Measurements from ENCODE around the gene ABHD16B. TPM values are rescaled to one million over a fixed set of nuclear protein-coding genes. Genes with fewer than 3 reads are reported as not detected.
A peak's percentile ranks its signal among the peaks of the same experiment; 100 is the strongest.

The ABHD16B gene
- total and polyA plus RNA-seq, 2 of the 13 experiments (the other 11 are each of a cell fraction or from before 2014, with no cell fraction given) = not detected

- TF ChIP-seq, protein P1, sequence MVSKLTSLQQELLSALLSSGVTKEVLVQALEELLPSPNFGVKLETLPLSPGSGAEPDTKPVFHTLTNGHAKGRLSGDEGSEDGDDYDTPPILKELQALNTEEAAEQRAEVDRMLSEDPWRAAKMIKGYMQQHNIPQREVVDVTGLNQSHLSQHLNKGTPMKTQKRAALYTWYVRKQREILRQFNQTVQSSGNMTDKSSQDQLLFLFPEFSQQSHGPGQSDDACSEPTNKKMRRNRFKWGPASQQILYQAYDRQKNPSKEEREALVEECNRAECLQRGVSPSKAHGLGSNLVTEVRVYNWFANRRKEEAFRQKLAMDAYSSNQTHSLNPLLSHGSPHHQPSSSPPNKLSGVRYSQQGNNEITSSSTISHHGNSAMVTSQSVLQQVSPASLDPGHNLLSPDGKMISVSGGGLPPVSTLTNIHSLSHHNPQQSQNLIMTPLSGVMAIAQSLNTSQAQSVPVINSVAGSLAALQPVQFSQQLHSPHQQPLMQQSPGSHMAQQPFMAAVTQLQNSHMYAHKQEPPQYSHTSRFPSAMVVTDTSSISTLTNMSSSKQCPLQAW (CRISPR knock-in tag; IDR thresholded peaks at IDR 0.05) = no peak
- TF ChIP-seq, protein P2, sequence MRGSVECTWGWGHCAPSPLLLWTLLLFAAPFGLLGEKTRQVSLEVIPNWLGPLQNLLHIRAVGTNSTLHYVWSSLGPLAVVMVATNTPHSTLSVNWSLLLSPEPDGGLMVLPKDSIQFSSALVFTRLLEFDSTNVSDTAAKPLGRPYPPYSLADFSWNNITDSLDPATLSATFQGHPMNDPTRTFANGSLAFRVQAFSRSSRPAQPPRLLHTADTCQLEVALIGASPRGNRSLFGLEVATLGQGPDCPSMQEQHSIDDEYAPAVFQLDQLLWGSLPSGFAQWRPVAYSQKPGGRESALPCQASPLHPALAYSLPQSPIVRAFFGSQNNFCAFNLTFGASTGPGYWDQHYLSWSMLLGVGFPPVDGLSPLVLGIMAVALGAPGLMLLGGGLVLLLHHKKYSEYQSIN (CRISPR knock-in tag; IDR thresholded peaks at IDR 0.05; ENCODE audit: borderline replicate concordance) = no peak
- TF ChIP-seq ZNF83 (CRISPR knock-in tag; IDR thresholded peaks at IDR 0.05; ENCODE audit: borderline replicate concordance) (no peak), TGIF2 (CRISPR knock-in tag; IDR thresholded peaks at IDR 0.05) (peak; percentile 93), NFKB2 (CRISPR knock-in tag; IDR thresholded peaks at IDR 0.05; ENCODE audit: borderline replicate concordance) (no peak; the same call in 1 of the 2 replicates), ZNF460 (CRISPR knock-in tag; IDR thresholded peaks at IDR 0.05; ENCODE audit: borderline replicate concordance) (peak; percentile 76; the same call in 1 of the 2 replicates), FOXP4 (CRISPR knock-in tag; IDR thresholded peaks at IDR 0.05) (peak; percentile 71), ASH2L (IDR thresholded peaks at IDR 0.05; ENCODE audit: insufficient read length, low read depth, low read length) (peak; percentile 32), NR0B2 (CRISPR knock-in tag; IDR thresholded peaks at IDR 0.05) (peak; percentile 74; the same call in 1 of the 2 replicates), ZNF367 (CRISPR knock-in tag; IDR thresholded peaks at IDR 0.05; ENCODE audit: borderline replicate concordance) (no peak), ZNF441 (CRISPR knock-in tag; IDR thresholded peaks at IDR 0.05; ENCODE audit: borderline replicate concordance) (no peak), ZBTB7B (CRISPR knock-in tag; IDR thresholded peaks at IDR 0.05) (peak; percentile 76), PHB2 (IDR thresholded peaks at IDR 0.05; ENCODE audit: partially characterized antibody) (no peak), JUNB (CRISPR knock-in tag; IDR thresholded peaks at IDR 0.05; ENCODE audit: borderline replicate concordance) (no peak), ATM (IDR thresholded peaks at IDR 0.05; ENCODE audit: borderline replicate concordance) (no peak), ZFP37 (CRISPR knock-in tag; IDR thresholded peaks at IDR 0.05; ENCODE audit: borderline replicate concordance) (no peak)
- TF ChIP-seq, protein P3, sequence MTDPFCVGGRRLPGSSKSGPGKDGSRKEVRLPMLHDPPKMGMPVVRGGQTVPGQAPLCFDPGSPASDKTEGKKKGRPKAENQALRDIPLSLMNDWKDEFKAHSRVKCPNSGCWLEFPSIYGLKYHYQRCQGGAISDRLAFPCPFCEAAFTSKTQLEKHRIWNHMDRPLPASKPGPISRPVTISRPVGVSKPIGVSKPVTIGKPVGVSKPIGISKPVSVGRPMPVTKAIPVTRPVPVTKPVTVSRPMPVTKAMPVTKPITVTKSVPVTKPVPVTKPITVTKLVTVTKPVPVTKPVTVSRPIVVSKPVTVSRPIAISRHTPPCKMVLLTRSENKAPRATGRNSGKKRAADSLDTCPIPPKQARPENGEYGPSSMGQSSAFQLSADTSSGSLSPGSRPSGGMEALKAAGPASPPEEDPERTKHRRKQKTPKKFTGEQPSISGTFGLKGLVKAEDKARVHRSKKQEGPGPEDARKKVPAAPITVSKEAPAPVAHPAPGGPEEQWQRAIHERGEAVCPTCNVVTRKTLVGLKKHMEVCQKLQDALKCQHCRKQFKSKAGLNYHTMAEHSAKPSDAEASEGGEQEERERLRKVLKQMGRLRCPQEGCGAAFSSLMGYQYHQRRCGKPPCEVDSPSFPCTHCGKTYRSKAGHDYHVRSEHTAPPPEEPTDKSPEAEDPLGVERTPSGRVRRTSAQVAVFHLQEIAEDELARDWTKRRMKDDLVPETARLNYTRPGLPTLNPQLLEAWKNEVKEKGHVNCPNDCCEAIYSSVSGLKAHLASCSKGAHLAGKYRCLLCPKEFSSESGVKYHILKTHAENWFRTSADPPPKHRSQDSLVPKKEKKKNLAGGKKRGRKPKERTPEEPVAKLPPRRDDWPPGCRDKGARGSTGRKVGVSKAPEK (CRISPR knock-in tag; IDR thresholded peaks at IDR 0.05; ENCODE audit: borderline replicate concordance) = no peak
- TF ChIP-seq, protein P4, sequence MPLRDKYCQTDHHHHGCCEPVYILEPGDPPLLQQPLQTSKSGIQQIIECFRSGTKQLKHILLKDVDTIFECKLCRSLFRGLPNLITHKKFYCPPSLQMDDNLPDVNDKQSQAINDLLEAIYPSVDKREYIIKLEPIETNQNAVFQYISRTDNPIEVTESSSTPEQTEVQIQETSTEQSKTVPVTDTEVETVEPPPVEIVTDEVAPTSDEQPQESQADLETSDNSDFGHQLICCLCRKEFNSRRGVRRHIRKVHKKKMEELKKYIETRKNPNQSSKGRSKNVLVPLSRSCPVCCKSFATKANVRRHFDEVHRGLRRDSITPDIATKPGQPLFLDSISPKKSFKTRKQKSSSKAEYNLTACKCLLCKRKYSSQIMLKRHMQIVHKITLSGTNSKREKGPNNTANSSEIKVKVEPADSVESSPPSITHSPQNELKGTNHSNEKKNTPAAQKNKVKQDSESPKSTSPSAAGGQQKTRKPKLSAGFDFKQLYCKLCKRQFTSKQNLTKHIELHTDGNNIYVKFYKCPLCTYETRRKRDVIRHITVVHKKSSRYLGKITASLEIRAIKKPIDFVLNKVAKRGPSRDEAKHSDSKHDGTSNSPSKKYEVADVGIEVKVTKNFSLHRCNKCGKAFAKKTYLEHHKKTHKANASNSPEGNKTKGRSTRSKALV (CRISPR knock-in tag; IDR thresholded peaks at IDR 0.05) = peak; percentile 76; the same call in 1 of the 2 replicates
Measured at GRCh38 chr20:63863798-63864544, 2.7 kb downstream of the ABHD16B start (continued).

Data from HepG2 (cell line).